ENCODE measurements around the gene HRH1. TPM values are rescaled to one million over a fixed set of nuclear protein-coding genes. Genes with fewer than 3 reads are reported as not detected.
"Not testable (repeated sequence)": the region's sequence is repeated elsewhere in the genome, so short reads cannot be mapped to it uniquely, and the experiment has no call there.

Gene HRH1
- total RNA-seq, 1 experiment from 2014 or later = 7.0 TPM

DNA sequence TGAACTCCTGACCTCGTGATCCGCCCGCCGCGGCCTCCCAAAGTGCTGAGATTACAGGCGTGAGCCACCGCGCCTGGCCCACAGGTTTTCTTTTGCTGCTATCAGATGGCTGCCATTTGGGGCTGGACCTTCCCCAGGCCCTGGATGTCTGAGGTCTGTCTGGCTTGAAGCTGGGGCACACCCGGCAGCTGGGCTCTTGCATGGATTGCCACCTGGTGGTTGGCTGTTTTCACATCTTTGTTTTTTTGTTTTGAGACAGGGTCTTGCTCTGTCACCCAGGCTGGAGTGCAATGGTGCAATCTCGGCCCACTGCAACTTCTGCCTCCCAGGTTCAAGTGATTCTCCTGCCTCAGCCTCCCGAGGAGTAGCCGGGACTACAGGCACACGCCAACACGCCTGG, 51.6 kb downstream of the HRH1 start:
- peak; percentile 50 for ATAC-seq
- H3K4me1 ChIP-seq (ENCODE audit: control insufficient read depth in 1 of 2, insufficient read depth in 2 of 2, low read length in 2 of 2) = peaks cover 20 to 45% of the 10 kb centered on the region in 2 experiments
- DNase-seq (ENCODE audit: low read depth, low spot score); H3K9ac ChIP-seq (ENCODE audit: low read length); BruUV-seq (replicated peaks); H3K79me2 ChIP-seq (ENCODE audit: insufficient read depth, low read length); H3K4me2 ChIP-seq (ENCODE audit: low read length); H3K36me3 ChIP-seq (ENCODE audit: control insufficient read depth in 1 of 2, insufficient read depth in 2 of 2, low read length in 2 of 2); H4K20me1 ChIP-seq (ENCODE audit: insufficient read depth); H3K9me2 ChIP-seq (ENCODE audit: insufficient read depth); H3K27ac ChIP-seq (ENCODE audit: low read depth, low read length); H2AFZ ChIP-seq (ENCODE audit: low read depth, low read length, poor library complexity, severe bottlenecking); H3K9me3 ChIP-seq (ENCODE audit: control insufficient read depth in 1 of 2, insufficient read depth in 1 of 2, low read depth in 1 of 2, low read length in 2 of 2); H3K27me3 ChIP-seq (ENCODE audit: insufficient read depth, low read length); POLR2A ChIA-PET; H3K4me3 ChIP-seq (replicated peaks in 1 of 2; ENCODE audit: low read depth in 1 of 2, low read length in 2 of 2): not testable (repeated sequence)
- intact Hi-C loops (cut with micrococcal nuclease) = loop anchor here (1.0 to 10.0 kb wide), 5 partner anchors 51 to 451 kb away; no protein-coding TSS in a partner anchor
- CTCF ChIA-PET = interaction anchor here (0.6 to 2.2 kb wide), 8 partner anchors 10 to 146 kb away, joined by 3 to 19 read pairs (median 4); no protein-coding TSS in a partner anchor
- TF ChIP-seq RAD21 (IDR thresholded peaks at IDR 0.05; ENCODE audit: low read depth) = peak; percentile 80
- TF ChIP-seq, protein P1, sequence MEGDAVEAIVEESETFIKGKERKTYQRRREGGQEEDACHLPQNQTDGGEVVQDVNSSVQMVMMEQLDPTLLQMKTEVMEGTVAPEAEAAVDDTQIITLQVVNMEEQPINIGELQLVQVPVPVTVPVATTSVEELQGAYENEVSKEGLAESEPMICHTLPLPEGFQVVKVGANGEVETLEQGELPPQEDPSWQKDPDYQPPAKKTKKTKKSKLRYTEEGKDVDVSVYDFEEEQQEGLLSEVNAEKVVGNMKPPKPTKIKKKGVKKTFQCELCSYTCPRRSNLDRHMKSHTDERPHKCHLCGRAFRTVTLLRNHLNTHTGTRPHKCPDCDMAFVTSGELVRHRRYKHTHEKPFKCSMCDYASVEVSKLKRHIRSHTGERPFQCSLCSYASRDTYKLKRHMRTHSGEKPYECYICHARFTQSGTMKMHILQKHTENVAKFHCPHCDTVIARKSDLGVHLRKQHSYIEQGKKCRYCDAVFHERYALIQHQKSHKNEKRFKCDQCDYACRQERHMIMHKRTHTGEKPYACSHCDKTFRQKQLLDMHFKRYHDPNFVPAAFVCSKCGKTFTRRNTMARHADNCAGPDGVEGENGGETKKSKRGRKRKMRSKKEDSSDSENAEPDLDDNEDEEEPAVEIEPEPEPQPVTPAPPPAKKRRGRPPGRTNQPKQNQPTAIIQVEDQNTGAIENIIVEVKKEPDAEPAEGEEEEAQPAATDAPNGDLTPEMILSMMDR (IDR thresholded peaks at IDR 0.05 in 2 of 3, conservative IDR thresholded peaks at IDR 0.05 in 1 of 3; ENCODE audit: borderline replicate concordance in 1 of 3, insufficient read depth in 1 of 3, low read depth in 2 of 3, low read length in 2 of 3) = peak; percentile 31 to 63 (median 37); a peak in 5 of 6 replicates
- RAD21 ChIA-PET (ENCODE audit: low non-redundant PET in 1 of 2, low total read pairs in 2 of 2, uncharacterized antibody in 2 of 2, unreplicated experiment in 2 of 2) = interaction anchor here (1.3 kb wide), 2 partner anchors 50 to 145 kb away, joined by 5 to 7 read pairs; no protein-coding TSS in a partner anchor

DNA sequence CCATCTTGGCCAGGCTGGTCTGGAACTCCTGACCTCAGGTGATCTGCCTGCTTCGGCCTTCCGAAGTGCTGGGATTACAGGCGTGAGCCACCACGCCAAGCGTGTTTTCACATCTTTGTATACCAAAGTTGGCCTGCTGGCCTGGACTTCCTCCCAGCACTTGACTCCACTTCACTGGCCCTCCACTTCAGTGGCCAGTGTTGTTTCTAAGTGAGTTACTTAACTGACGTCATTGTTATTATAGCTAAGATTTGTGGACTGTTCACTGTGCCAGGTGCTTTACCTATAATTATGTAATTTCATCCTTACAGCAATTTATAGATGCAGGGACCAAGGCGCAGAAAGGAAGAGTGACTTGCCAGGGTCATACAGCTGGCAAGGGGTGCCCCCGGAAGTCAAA, 52.0 kb downstream of the HRH1 start:
- no peaks in the 10 kb centered on the region for H3K36me3 ChIP-seq (ENCODE audit: control insufficient read depth in 1 of 2, insufficient read depth in 2 of 2, low read length in 2 of 2)
- POLR2A ChIA-PET = no interaction called here
- BruUV-seq (replicated peaks) = no TSS peak
- no peaks in the 10 kb centered on the region for H3K9me3 ChIP-seq (ENCODE audit: control insufficient read depth in 1 of 2, insufficient read depth in 1 of 2, low read depth in 1 of 2, low read length in 2 of 2)
- no peaks in the 10 kb centered on the region; the same call in 1 of the 2 replicates for H3K79me2 ChIP-seq (ENCODE audit: insufficient read depth, low read length)
- H3K9me2 ChIP-seq (ENCODE audit: insufficient read depth) = no peaks in the 10 kb centered on the region
- H3K9ac ChIP-seq (ENCODE audit: low read length) = no peak overlapping the region
- ATAC-seq (no peak), DNase-seq (ENCODE audit: low read depth, low spot score) (no peak)
- RAD21 ChIA-PET (ENCODE audit: low non-redundant PET in 1 of 2, low total read pairs in 2 of 2, uncharacterized antibody in 2 of 2, unreplicated experiment in 2 of 2) = interaction anchor here in 1 of 2 experiments (1.3 kb wide), 1 partner anchor 51 kb away, joined by 5 read pairs; no protein-coding TSS in a partner anchor
- H3K4me2 ChIP-seq (ENCODE audit: low read length) = no peak overlapping the region
- H3K4me3 ChIP-seq (replicated peaks in 1 of 2; ENCODE audit: low read depth in 1 of 2, low read length in 2 of 2) = no peak overlapping the region
- no peak overlapping the region for H2AFZ ChIP-seq (ENCODE audit: low read depth, low read length, poor library complexity, severe bottlenecking)
- CTCF ChIA-PET = interaction anchor here (1.1 to 2.2 kb wide), 6 partner anchors 10 to 146 kb away, joined by 3 to 19 read pairs (median 6); no protein-coding TSS in a partner anchor
- H3K27ac ChIP-seq (ENCODE audit: low read depth, low read length) = no peak overlapping the region
- no peaks in the 10 kb centered on the region for H4K20me1 ChIP-seq (ENCODE audit: insufficient read depth)
- intact Hi-C loops (cut with micrococcal nuclease) = loop anchor here (1.0 to 10.0 kb wide), 5 partner anchors 51 to 452 kb away; no protein-coding TSS in a partner anchor
- peaks cover 16 to 42% of the 10 kb centered on the region in 2 experiments for H3K4me1 ChIP-seq (ENCODE audit: control insufficient read depth in 1 of 2, insufficient read depth in 2 of 2, low read length in 2 of 2)
- no peaks in the 10 kb centered on the region for H3K27me3 ChIP-seq (ENCODE audit: insufficient read depth, low read length)
- no peak for TF ChIP-seq JUND (IDR thresholded peaks at IDR 0.05)
- TF ChIP-seq, protein P1 (IDR thresholded peaks at IDR 0.05 in 2 of 3, conservative IDR thresholded peaks at IDR 0.05 in 1 of 3; ENCODE audit: borderline replicate concordance in 1 of 3, insufficient read depth in 1 of 3, low read depth in 2 of 3, low read length in 2 of 3) = no peak
- TF ChIP-seq EZH2phosphoT487 (IDR thresholded peaks at IDR 0.05; ENCODE audit: borderline replicate concordance) = no peak
- TF ChIP-seq CBX3 (IDR thresholded peaks at IDR 0.05; ENCODE audit: low read depth) = no peak
- no peak for TF ChIP-seq POLR2AphosphoS5 (IDR thresholded peaks at IDR 0.05; ENCODE audit: low read depth, low read length)
- TF ChIP-seq YY1 (IDR thresholded peaks at IDR 0.05; ENCODE audit: extremely low read depth, insufficient replicate concordance, low read depth, low read length) = no peak
- TF ChIP-seq CEBPB (IDR thresholded peaks at IDR 0.05; ENCODE audit: low read depth) = no peak
- TF ChIP-seq FOSL1 (IDR thresholded peaks at IDR 0.05; ENCODE audit: low read depth) = no peak
- no peak for TF ChIP-seq RAD21 (IDR thresholded peaks at IDR 0.05; ENCODE audit: low read depth)
- TF ChIP-seq EGR1 (IDR thresholded peaks at IDR 0.05; ENCODE audit: low read depth) = no peak
- no peak for TF ChIP-seq EZH2 (IDR thresholded peaks at IDR 0.05)
- TF ChIP-seq, protein P2, sequence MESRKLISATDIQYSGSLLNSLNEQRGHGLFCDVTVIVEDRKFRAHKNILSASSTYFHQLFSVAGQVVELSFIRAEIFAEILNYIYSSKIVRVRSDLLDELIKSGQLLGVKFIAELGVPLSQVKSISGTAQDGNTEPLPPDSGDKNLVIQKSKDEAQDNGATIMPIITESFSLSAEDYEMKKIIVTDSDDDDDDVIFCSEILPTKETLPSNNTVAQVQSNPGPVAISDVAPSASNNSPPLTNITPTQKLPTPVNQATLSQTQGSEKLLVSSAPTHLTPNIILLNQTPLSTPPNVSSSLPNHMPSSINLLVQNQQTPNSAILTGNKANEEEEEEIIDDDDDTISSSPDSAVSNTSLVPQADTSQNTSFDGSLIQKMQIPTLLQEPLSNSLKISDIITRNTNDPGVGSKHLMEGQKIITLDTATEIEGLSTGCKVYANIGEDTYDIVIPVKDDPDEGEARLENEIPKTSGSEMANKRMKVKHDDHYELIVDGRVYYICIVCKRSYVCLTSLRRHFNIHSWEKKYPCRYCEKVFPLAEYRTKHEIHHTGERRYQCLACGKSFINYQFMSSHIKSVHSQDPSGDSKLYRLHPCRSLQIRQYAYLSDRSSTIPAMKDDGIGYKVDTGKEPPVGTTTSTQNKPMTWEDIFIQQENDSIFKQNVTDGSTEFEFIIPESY (IDR thresholded peaks at IDR 0.05; ENCODE audit: extremely low read depth, insufficient replicate concordance, low read length) = no peak

Data from HCT116 (cell line).